NCI-H748 treated with DMSO at 0.1 percent for 48 hours (cell line): ENCODE results near the gene CTNNBL1.
"Not testable (repeated sequence)": the region's sequence is repeated elsewhere in the genome, so short reads cannot be mapped to it uniquely, and the experiment has no call there.

ENCODE experiments used
- DNase-seq: peaks from one replicate; lab custom pipeline; 2025; lab: John Stamatoyannopoulos, UW

CTNNBL1 gene

DNA sequence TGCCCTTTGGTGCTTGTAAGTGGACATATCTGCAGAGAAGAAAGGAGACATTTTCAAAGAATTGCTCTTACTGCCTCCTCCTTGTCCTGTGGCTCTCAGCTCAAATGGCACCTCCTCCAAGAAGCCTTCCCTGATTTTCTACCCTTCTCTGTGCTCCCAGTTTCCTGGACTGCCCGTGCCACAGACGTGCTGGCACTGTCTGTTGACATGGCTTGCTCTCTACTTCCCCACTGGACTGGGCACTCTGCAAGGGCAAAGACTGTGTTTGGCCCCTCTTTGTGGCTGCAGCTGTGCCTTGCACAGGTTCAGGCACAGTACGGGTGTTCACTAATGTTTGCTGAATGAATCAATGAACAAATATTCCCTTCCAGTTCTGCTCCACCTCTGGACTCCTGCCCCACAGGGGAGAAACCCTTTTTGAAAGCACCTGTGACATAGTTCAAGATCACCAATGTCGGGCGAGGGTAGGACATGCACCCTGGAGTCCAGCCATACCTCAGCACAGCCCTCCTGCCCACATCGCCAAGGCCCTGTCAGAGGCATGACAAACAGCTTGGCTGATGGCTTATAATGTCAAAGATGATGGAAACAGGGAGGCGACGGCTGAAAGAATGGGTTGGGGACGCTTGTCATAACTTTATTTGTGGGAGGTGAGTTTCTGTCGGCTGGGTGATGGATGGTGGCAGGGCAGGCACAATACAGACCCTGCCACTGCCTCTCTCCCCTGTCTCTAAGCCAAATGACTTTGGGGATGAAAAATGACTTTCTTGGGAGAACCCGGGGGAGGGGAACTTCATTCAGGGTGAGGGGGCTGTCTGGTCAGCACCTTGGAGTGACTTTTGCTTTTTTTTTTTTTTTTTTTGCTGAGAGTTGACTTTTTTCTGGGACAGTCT lies 15.6 kb upstream of the CTNNBL1 start:
- no peak for DNase-seq

DNA sequence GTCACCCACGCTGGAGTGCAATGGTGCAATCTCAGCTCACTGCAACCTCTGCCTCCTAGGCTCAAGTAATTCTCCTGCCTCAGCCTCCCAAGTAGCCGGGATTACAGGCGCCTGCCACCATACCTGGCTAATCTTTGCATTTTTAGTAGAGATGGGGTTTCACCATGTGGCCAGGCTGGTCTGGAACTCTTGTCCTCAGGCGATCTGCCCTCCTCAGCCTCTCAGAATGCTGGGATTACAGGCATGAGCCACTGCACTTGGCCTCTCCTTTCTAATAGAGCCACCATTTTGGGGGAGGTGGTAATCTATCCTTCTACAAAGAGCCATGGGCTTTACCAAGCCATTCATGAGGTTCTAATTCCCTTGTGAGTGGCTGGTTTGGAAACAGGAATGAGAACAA lies 14.1 kb upstream of the CTNNBL1 start:
- DNase-seq: not testable (repeated sequence)

DNA sequence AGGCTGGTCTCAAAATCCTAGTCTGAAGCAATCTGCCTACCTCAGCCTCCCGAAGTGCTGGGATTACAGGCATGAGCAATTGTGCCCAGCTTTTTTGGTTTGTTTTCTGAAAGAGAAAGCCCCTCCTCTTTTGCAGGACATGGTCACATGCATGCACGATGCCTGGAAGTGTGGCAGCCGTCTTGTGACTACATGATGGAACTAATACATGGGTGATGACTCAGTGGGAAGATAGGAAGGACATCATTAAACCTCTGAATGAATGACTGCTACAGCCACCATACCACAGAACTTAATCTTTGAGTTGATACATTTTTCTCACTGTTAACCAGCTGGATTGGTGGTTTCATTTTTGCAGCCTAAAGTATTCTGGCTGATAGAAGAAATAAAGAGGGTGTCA lies 13.4 kb upstream of the CTNNBL1 start:
- DNase-seq: no peak

DNA sequence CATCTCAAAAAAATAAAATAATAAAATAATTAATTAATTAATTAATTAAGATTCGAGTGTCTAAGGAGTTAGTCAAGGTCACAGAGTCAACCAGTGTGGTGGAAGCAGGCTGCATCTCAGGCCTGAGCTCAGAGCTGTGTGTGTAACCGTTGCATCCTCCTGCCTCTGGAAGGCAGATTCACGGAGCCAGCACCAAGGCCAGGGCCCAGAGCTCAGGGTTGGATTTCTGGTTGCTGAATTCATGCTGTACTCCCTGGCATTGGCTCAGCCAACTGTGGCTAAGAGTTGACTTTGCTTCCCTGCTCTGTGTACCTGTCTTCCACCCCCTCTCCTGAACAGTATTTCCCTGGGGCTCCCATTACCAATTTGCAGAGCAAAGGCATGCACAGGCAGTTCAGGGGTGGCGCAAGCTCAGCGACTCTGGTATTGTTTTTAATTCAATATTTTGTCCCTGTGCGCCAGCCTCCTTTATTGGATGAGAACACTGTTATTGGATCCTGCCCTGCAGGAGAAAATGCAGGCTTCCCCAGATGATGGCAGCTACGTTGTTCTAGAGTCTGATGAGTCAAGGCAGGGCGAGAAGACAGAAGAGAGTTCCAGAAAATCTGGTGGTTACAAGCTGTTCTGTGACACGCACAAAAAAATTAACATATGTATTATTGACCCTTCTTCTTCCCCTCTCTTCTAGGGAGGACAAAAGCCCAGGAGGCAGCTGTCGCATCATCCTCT lies 12.3 kb upstream of the CTNNBL1 start:
- no peak for DNase-seq

DNA sequence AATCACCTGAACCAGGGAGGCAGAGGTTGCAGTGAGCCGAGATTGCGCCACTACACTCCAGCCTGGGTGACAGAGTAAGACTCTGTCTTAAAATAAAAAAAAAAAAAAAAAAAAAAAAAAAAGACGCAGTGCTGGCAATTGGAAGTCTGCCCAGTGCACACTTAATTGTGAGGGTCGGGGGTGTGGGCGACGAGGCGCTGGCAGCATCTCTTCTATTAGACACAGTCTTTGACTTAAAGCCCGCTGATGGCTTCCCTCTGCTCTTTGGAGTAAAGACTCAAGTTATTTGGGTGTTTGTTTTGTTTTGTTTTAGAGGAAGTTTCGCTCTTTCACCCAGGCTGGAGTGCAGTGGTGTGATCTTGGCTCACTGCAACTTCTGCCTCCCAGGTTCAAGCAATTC lies 10.7 kb upstream of the CTNNBL1 start:
- not testable (repeated sequence) for DNase-seq

DNA sequence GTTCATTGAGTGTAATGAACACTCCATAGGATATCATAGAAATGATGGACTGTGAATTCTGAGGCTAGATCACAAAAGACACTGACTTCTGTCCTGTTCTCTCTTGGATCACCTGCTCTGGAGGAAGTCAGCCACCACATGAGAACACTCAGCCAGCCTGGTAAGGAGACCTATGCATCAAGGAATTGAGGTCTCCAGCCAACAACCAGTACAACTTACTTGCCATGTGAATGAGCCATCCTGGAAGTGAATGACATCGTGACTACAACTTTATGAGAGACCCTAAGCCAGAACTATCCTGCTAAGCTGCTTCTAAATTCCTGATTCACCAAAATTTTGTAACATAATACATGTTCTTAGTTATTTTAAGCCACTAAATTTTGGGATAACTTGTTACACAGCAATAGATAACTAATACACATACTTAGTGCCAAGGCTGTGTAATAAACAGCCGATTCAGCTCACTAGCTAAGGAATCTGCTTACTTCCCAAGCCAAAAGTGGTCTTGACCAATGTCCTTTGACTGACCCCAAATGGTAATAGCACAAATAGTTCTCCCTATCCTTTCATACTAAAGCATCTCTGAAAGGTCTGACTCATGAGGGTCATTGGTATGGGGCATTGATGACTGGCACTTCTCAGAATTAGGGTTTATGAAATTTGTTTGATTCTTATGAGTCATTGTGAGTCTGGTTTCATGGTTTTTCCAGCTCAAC lies 6.9 kb upstream of the CTNNBL1 start:
- DNase-seq: no peak

DNA sequence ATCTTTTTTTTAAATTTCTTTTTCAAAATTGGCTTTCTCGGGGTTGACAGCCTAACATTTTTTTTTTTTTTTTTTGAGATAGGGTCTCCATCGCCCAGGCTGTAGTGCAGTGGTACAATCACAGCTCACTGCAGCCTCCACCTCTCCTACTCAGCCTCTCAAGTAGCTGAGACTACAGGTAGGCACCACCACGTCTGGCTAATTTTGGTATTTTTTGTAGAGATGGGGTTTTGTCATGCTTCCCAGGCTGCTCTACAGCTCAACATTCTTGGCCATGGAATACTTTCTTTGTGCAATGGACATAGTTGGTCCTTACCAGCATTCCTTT lies 6.4 kb upstream of the CTNNBL1 start:
- DNase-seq: no peak

DNA sequence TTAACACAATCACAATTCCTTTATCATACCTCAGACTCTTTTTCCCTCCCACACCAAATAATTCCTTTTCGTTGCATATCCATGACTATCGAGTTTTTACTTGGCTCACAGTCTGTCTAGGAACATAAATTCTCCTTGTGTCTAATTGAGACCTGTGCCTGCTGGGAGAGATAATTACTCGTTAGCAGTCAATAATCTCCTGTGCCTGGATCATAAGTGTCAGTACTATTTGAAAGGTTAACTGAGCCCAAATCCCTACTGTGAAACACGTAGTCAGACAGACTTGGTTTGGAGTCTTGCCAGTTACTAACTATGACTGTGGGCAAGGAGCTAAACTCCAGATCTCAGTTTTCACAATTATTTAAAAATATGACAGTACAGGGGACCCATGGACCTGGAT lies 5.7 kb upstream of the CTNNBL1 start:
- DNase-seq: no peak

DNA sequence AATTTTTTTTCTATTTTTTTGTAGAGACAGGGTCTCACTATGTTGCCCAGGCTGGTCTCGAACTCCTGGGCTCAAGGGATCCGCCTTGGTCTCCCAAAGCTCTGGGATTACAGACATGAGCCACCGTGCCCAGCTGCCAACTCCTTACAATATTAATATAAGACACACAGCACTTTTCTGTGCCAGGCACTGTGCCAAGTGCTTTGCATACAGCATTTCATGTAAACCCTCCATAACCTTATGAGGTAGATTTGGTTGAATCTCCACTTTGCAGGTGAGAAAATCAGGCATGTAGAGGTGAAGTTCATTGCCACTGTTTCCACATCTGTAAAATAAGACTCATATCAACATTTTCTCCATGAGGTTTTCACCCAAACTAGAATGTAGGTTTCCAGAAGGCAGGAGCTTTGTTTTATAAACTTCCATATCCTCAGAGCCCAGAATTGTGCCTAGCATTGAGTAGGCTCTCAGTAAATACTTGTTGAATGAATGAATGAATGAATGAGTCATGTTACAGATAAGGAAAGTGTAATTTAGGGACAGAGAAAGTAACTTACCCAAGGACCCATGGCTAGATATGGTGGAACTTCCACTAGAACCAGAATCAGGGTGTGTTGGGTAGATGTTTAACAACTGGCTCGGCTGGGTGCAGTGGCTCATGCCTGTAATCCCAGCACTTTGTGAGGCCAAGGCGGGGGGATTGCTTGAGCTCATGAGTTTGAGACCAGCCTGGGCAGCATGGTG lies 3.0 kb upstream of the CTNNBL1 start:
- no peak for DNase-seq

DNA sequence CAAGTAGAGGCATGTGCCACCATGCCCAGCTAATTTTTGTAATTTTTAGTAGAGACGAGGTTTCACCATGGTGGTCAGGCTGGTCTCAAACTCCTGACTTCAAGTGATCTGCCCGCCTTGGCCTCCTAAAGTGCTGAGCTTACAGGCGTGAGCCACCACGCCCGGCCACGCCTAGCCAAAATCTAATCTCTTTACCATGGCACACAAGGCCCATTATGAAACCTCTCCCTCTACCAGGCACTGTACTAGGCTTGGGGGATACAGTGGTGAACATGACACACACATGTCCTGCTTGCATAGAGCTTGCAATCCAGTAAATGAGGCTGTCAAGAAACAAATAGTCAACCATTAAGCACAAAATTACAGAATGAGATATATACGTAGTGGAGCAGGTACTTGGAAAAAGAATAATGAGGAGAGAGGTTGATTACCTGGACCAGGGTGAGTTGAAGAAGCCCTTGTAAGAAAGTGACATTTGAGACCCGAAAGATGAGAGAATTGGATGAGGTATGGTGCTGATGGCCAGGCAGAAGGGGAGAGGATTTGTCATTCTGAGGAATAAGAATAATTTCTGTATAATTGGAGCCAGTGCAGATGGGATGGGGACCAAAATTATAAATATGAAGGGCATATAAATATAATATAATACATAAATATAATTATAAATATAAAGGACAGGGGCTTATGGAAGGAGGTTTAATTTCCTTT lies 1.2 kb upstream of the CTNNBL1 start:
- no peak for DNase-seq

DNA sequence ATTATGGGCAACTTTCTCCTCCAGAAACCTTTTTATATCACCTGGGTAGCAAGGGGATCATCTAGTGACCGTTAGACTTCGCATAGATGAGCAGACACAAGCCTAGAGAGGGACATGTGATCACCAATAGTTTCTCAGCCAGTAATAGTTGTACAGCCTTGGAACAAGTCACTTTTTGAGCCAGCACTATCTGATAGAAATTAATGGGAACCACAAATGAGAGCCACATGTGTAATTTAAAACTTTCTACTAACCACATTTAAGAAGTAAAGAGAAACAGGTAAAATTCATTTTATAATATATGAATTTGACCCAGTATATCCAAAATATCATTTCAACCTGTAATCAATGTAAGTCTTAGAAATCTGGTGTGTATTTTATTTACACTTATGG lies 592 bp upstream of the CTNNBL1 start:
- no peak for DNase-seq

DNA sequence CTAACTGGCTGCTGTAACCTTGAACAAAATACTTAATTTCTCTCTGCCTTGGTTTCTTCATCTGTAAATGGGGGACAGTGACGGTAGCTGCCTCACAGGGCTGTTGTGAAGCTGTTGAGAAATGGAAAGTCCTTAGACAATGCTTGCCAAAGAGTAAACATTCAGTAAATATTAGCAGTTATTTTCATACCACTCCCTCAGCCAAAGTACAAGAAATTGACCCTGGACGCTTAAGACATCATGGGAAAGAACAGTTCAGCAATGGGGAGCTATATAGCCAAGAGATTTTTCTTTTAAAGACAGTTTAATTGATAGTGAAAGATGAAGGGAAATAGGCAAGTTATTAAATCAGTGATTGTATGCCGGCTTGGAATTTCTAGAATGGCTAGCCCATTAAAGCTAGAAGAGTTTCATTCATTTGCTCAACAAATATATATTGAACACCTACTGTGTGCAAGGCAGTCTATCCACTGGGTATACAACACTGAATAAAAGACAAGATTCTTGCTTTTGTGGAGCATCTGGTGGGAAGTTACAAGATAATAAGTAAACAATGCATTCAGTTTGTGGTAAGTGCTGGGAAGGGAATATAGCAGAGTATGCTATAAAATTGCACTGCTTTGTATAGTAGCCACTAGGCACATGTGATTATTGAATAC lies 2.0 kb downstream of the CTNNBL1 start:
- no peak for DNase-seq

DNA sequence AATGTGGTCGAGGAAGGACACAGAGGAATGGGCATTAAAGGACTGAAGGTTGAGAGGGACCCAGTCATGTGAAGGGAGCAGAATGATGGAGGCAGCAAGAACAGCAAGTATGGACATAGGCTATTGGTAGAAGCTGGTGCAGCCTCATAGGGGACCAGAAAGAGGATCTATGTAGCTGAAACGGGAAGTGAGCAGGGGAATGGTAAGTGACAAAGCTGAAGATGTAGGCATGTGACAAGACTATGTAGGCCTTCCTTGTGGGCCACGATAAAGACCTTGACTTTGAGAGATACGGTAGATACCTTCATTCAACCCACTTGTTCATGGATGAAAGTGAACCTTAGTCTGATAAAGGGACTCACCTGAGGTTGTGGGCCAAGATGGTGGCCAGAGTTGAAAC lies 3.5 kb downstream of the CTNNBL1 start:
- no peak for DNase-seq

DNA sequence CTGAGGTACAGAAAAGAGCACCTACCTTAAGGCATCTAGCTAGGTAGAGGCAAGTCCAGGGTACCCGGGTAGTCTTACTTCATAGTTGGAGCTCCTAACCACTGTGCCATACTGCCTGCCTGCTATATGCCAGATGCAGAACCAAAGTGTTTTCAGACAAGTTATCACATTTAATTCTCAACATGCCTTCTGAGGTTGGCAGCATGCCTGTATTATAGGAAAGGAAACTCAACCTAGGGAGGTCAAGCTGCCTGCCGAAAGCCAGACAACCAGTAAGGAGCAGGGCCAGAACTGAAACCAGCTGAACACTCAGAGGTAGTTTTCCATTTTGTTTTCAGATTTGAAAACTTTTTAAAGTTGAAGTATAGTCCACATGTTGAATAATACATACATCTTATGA lies 5.4 kb downstream of the CTNNBL1 start:
- DNase-seq: no peak

DNA sequence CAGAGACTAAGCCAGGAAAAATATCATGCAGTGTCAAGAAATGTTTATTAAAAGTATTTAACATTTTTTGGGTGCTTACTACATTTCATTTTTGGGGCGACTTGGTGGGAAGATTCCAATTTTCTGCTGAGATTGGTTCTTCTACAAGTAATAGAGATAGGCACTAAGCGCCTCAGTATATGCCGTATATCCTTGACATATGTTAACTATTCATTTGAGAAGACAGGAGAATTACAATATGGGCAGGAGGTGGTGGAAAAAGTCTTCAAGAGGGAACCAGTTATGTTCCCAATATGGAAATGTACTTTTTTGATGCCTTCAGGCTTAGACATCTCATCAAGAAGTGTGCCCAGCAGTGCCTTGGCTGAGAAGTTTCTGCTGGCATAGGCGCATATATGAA lies 6.5 kb downstream of the CTNNBL1 start:
- DNase-seq: no peak

DNA sequence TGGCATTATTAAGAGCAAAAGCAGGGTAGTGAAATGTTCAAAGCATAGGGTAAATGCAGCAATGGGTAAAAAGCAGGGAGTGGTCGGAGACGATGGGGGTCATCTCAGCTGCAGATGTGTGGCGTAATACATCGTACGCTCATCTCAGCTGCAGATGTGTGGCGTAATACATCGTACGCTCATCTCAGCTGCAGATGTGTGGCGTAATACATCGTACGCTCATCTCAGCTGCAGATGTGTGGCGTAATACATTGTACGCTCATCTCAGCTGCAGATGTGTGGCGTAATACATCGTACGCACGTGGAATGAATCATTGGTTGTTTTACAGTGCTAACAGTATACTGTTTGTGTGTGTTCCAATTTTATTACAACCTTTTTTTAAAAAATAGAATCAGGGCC lies 7.8 kb downstream of the CTNNBL1 start:
- DNase-seq: not testable (repeated sequence)

DNA sequence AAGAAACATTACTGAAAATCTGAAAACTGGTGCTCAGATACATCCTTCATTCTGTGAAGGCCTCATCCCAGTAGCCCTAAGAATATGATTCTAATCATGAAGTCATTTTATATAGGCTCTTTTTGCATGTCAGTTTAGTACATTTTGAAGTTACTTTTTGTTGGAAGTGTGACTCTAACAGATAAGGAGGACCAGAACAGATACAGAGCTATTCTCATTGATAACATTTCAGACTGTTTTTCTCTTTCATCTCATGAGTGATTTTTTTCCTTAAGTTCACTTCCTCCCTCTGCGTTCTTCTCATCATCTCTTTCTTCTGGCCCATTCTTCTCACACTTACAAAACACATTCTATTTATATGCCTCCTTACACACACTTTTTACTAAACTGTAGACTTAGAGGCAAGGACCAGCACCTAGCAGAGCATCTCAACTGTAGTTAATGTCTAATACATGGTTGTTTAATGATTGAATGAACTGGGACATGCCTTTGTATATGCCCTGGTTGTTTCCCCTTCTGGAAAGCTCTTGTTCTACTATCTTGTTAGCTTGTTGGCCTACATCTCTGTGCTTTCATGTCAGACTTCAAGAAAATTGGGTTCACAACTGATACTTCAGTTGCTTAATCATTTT lies 8.7 kb downstream of the CTNNBL1 start:
- no peak for DNase-seq

DNA sequence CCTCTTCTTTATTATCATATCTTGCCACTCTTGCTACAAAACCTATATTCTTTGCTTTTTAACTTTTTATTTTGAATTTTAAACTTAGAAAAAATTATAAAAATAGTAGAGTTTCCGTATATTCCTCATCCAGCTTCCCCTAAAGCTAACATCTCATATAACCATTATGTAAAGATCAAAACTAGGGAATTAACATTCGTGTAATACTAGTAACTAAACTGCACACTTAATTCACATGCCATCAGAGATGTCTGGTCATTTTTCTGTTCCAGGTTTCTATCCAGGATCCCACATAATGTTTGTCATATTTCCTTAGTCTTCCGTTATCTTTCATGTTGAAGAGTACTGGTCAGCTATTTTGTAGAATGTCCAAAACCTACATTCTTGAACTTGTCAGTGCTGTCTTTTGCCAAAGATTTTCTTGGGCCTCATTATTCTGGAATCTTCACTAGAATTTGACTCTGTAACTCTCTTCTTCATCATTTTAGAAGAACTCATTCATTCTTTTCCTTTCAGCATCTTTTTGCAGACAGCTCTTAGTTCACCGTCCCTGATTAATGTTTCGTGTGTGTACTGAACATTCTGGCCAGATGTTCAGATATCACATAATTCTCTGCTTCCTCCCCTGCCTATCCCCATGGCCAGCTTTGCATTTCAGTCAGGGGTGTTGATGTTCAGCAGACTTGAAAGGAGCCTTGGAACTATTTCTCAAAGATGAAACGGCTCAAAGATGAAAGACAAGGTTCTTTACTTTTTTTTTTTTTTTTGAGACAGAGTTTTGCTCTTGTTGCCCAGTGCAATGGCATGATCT lies 9.4 kb downstream of the CTNNBL1 start:
- DNase-seq: no peak

DNA sequence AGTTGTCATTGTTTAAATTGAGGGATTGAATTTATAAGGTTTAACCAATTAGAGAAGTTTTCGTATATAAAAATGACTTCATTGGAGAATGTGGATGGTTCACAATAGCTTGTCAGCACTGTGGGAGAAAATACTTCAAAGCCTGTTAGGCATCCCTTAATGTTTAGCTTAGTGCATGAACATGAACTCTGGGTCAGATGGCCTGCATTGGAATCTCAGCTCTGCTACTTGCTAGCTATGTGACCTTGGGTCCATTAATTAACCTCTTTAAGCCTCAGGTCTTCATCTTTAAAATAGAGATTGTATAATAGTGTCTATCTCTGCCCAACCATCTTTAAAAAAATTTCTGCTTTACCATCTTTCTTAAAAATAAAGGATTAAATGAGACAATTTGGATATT lies 11.1 kb downstream of the CTNNBL1 start:
- DNase-seq: no peak

DNA sequence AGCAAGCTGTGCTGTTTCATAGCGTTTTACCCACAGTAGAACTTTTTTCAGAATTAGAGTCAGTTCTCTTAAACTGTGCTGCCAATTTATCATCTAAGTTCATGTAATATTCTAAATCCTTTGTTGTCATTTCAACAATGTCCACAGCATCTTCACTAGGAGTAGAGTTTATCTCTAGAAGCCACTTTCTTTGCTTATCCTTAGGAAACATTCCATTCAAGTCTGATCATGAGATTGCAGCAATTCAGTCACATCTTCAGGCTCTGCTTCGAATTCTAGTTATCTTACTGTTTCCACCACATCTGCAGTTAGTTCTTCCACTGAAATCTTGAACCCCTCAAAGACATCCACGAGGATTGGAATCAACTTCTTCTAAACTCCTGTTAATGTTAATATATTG lies 12.5 kb downstream of the CTNNBL1 start:
- DNase-seq: no peak
